DMS53 treated with DMSO at 0.1 percent for 48 hours (cell line): Measurements from ENCODE around the gene PARD6G.

ENCODE experiments used
- DNase-seq: peaks from one replicate; lab custom pipeline; 2025; ENCODE audit not compliant: unreplicated experiment; lab: John Stamatoyannopoulos, UW

PARD6G gene

DNA sequence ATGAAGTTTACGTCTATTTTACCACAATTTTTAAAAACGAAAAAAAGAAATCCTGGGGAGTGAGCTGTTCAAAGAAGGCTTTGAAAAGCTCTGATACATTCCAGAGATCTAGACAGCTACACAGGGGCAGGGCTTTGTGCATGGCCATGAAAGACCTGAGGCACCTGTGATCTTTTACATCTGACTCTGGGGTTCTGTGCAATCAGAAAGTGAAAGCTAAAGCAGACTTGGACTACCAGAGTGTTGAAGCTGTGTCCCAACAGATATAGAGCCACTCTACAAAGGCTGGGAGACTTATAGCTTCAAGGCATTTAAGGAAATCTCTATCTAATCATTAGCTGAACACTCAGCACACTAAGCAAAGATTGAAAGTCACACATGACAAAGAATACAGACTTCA is 34.1 kb downstream of the PARD6G start:
- DNase-seq: no peak

DNA sequence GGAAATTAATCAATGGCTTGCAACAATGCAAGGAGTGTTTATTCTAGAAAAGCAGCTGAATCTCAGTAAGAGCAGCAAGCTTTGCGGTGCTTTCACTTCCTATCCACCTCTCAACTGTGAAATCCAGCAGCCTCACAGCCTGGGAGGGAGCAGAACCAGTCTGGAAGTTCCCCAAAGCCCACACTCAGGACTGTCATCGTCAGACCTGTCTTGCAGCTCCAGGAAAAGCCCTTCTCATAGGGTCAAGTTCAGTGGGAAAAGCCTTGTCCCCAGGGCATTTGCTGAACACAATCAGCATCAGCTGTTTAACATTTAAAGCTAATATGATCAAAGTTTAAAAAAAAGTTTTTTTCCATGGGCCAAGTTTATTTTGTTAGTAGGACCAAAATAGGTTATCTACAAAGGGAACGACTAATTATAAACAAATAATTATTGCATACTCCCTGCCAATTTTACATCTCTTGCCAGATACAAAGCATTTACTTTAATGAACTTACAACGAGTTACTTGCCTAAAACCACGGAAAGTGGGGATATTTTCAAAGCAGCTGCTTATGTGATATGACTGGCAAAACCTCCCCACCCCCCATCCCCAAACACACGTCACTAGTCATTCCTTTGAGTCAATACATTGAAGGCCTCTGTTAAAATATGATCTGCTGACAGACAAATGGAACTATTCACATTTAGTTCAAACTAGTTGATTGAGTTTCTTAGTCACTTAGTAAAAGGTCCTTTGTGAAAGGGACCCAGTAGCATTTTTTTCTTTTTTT is 36.8 kb downstream of the PARD6G start:
- no peak for DNase-seq

DNA sequence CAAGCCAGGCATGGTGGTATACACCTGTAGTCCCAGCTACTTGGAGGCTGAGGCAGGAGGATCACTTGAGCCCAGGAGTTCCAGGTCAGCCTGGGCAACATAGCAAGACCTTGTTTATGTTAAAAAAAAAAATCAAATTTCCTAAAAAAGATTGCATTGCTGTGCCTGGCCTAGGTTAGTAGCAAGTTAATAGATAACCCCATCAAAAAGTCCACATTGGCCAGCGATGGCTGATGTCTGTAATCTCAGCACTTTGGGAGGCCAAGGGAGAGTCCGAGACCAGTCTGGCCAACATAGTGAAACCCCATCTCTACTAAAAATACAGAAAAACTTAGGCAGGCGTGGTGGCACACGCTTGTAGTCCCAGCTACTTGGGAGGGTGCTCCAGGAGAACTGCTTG is 38.7 kb downstream of the PARD6G start:
- DNase-seq: no peak

DNA sequence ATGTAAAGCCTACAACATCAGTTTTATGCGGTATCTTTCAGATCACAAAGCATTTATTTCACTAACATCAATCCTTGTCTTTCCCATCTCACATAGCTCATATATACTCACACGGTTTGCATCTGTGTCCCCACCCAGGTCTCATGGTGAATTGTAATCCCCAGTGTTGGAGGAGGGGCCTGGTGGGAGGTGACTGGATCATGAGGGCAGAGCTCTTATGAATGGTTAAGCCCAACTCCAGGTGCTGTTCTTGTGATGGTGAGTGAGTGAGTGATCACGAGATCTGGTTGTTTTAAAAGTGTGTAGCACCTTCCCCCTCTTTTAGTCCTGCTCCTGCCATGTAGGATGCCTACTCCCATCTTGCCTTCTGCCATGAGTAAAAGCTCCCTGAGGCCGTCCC is 42.0 kb downstream of the PARD6G start:
- DNase-seq: no peak

DNA sequence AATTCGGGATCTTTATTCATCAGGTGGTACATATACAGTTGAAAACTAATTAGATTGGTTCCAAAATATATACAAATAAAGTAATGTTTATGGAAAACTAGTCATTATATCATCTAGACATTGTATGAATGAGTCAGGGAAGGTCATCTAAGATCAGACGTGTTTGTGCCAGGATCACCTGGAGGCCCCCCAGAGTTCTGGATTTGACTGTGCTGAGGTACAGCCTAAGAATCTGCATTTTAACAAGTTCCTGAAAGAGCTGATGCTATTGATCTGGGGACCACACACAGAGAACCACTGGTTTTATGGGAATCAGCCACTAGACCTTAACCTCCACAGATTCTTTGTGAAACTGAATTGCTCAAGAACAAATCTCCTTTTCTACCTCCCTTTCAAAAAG is 43.2 kb downstream of the PARD6G start:
- no peak for DNase-seq

DNA sequence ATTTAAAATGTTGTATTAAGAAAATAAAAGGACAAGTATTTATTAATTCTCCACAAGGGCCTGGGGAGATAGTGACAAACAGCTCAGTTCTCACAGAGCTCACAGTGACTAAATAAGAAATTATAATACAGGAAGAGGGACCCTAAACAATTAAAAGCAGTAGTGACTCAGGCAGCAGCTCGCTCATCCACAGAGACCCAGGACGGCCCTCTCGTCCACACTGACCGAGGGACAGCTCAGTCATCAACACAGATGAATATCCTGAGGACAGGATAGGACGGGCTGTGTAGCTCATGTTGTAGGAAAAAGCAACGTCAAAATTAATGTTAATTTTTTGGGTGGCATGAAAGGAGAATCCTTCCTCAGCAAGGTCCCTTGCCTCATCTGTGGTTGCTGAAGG is 44.1 kb downstream of the PARD6G start:
- DNase-seq: no peak

DNA sequence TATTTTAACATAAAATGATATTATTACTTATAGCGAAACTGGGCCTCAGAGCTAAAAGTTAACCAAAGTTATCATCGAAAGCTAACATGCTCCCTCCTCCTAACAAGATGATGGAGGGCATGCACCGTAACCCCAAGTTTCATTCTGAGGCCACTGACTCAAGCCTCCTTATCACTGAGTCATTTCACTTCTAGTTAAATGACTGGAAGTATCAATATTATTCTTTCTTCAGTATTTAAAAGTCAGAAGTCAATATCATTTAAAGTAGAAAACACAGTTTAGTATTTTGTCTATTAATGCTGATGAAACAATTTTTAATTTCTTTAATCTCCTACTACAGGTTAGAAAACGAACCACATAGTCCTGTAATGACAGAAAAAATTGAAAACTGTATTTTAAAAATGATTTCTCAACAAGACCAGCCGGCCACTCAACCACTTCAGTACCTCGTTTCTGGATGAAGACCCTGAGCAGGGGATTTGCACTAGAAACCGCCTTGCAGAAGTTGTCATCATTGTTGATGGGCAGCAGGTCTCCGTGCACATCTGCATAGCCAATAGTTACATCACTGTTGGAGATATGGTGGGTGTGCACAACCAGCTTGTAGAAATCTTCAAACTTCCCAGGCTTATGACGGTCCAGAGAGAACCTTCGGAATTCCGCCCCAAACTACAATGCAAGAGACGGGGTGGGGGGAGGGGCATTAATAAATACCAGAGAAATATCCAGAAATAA is 44.9 kb downstream of the PARD6G start:
- DNase-seq: no peak

DNA sequence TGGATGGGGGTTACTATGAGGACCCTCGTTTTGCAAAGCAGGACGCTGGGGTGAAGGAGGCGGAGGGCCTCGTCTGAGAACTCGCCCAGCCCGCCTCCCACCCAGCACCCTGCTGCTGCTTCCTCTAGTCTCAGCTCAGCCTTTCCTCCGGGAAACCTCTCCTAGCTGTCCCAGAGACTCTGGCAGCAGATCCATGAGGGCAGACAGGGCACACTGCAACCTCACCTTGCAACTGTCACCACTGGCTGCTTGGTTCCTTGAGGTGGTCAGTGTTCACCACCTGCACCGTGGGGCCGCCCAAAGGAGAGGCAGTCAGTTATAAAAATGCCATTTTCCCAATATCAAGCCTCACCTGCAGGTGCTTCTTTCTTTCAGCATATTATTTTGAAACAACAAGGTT is 45.6 kb downstream of the PARD6G start:
- DNase-seq: no peak

DNA sequence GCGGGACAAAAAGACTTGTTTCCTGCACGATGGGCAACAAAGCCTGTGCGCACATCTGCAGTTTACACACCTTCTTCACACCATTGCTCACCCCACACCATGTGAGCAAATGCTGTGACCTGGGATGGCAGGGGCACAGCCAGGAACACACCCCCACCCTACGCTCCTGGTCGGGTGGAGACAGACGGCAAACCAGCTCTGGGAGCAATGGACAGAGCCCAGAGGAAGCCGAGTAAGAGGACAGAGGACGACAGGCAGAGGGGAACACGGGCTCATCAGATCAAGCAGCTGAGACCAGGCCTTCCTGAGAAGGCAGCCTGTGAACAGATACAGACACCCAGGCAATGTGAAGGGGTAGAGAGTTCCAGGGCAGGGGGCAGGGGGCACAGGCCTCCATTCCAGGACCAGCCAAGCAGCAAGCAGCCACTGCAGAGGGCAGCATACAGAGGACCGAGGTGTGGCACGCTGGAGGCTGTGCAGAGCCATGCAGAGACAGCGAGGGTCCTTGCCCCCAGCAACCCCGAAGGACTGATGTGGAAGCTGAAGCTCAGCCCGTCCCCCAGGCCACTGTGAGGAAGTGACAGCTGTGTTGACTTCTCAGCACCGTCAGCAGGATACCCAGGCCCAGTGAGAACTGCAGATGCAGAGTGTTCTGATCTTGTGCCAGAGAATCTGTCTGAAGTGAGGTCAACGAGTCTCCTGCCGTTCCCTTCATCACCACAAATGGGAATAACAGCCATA is 46.2 kb downstream of the PARD6G start:
- no peak for DNase-seq

DNA sequence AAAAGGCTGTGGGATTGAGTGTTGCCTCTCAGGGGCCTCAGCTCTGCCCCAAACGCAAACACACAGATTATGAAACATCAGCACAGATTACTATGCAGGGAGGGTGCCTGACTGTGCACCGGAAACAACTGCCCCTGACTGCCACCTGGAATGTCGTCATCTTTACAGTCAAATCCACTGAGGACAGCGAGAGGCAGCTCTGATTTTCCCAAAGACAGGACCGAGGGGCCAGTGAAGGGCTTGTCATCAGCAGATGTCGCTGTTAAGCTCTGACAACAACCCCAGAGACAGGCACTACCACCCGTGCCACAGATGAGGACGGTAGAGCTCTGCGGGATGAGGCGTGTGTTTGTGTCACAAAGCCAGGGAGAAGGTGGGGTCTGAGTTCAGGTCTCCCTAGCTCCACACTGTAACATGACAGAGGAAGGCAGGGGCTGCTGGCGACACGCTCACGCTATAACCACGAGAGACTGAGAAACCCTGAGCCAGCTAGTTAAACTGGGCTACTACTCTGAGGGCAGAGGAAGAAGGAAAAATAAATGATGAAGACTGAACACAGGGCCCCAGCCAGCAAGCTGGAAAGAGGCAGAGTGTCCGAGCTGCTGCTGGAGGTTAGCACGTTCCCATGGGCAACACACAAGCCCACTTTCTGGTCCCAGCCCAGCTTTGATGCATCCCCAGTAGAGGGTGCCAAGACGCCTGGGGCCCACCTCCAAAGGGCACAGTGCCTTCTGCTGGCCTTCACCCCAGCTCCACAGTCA is 47.0 kb downstream of the PARD6G start:
- DNase-seq: peak; percentile 74

DNA sequence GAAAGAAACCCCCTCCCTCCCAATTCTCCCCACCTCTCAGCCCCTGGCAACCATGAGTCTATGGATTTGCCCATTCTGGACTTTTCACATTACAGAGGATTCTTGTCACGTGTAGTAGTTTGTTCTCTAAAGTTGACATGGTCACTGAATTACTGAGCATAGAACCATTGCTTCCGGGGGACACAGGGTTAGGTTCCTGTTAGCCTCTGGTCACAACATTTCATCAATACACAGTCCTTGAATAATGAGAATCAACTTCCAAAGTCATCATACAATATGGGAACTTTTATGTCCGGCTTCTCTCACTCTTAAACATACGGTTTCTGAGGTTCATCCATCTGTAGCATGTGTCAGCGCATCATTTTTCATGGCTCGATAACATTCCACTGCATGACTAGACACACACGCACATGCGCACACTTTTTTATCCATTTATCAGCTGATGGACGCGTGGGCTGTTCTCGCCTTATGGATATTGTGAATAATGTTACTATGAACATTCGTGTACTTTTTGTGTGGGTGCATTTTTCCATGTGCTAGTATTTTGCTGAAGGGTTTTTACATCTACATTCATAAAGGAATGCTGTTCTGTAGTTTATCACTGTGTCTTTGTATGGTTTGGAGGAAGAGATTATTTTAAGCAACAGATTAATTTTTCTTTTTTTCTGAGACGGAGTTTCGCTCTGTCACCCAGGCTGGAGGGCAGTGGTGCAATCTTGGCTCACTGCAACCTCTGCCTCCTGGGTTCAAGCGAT is 48.1 kb downstream of the PARD6G start:
- no peak for DNase-seq

DNA sequence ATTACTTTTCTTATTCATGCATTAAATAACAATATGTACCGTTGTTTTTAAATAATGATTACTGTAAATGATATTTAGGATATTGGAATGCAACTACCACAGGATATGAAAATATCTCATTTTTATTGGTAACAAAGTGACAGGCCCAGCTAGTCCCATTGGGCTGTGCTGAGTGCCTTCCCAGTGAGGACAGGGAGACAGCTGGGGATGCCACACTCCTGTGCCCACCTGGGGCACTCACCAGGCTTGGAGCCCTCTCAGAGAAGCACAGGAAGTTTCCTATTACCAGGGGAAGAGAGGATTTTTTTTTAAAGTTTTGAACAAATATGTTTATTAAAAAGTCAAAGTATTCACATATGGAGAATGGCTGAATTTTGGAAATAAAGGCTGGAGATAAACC is 48.9 kb downstream of the PARD6G start:
- DNase-seq: no peak

DNA sequence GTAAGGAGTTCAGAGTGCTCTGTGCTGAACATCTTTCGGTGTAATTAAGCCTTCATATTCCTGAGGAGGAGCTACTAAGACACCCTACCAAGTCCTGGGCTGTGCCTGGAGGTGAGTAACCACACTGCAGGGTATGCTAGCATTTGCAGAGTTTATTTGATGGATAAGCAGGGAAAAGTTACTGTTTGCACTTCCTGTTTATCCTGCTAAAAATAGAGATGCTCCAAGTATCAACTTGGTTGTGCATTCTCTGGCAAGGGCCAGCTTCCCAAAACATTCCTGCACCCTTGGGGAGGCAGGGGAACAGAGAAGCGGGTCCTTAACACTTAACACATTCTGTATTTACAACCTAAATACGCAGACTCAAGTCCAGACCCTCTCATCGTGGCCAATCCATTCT is 49.8 kb downstream of the PARD6G start:
- no peak for DNase-seq

DNA sequence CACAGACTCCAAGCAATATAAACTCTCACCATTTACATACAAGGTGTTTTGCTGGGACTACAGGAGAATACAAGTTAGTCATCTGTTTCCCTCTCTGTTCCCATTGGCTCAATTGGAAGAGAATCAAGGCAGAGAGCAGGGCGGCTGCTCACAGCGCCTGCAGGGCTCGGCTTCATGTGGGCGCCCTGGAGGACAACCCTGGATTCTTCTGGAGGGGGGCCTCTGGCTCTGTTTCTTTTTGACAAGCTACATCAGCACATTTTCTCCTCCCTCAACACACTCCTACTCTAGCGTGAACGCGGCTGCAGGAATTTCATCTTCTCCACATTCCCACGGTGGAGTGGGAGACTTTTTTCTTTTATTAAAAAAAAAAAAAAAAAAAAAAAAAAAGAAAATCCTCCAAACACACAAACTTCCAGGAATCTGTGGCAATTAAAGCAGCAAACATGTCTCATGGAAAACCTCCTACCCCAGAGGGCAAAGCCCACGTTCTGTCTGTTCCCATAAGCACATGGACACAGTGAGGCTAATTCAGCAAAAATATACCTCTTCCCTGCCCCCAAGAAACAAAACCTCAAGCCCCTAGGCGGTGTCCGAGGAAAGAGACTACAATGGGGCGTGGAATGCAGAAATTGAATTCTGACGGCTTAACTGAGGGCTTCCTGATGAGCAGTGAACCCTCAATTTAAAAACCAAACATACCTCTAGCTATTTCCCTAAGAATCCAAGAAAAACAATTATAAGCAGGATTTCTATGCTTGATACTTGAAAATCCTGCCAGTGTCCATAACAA is 50.6 kb downstream of the PARD6G start:
- DNase-seq: no peak

DNA sequence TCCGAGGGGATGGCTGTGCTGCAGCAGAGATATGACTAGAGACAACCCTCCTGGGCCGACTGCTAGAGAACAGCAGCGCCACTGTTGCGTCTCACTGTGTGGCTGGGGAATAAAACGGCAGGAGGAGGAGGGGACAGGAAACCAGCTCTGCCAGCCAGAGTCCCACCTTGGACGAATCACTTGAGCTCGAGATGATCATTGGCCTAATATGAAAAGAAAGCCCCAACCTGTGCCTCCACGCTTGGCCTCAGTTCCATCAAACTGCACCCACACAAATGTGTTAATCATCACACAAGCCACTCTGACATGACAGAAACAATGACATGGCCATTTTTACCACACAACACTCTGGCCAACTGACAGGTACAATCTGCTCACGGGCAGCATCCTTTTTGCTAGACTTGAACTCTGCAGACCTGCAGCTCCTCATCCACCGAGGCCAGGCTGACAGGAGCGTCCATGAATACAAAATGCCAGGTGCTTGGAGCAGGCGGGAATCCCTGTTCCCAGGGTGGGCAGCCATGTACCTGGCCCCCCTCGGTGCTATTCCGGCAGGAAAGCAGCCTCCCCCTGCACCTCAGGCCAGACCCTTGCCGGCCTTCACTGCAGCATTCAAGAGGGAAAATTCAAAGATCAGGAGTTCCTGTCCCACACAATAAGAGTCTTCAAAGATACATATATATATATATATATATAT is 52.3 kb downstream of the PARD6G start:
- DNase-seq: no peak

DNA sequence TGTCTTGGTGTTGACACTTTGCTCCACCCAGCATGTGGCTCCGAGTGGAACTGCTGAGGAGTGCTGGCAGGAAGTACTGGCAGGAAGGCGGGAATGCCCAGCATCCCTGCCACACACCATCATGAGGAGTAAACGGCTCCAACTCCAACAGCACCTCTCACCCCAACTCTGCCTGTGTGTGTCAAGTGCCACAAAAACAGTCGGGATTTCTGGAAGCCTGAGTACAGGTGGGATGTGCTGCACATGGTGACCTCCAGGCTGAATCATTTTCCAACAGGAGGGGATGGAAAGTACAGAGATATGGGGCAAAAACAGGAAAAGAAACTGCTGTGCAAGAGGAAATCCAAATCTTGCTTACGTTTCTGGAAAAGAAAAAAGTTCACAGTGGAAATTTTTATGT is 53.6 kb downstream of the PARD6G start:
- no peak for DNase-seq

DNA sequence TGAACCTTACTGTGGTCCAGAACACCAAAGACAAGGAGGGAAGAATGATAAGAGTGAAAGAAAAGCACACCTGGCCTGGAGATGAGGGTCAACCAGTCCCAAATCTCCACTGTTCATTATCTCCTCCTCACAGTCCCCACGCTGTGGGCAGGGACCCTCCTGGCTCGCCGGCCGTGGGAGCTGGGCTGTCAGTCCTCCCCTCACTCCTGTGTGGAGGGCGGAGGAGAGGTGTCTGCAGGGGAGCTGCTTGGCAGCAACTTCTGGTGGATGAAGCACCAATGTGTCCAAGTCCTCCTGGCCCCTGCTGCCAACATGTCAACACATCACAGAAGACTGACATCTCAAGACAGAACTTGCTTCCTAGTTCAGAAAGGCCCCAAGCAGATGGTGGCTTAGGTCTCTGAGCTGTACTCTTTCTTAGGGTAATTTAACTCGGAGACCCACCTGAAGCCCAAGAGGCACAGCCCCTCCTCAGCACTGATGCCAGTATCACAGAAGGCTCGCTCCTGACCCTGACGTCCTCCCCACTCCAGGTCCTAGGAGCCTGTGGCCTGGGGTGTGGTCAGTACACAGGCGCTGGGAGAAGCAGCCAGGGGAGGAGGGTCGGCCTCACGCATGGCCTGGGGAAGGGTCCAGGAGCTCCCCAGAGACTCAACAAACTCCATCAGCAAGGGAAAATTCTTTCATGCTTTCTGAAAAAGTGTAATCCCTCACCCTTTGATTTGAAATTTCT is 54.5 kb downstream of the PARD6G start:
- no peak for DNase-seq

DNA sequence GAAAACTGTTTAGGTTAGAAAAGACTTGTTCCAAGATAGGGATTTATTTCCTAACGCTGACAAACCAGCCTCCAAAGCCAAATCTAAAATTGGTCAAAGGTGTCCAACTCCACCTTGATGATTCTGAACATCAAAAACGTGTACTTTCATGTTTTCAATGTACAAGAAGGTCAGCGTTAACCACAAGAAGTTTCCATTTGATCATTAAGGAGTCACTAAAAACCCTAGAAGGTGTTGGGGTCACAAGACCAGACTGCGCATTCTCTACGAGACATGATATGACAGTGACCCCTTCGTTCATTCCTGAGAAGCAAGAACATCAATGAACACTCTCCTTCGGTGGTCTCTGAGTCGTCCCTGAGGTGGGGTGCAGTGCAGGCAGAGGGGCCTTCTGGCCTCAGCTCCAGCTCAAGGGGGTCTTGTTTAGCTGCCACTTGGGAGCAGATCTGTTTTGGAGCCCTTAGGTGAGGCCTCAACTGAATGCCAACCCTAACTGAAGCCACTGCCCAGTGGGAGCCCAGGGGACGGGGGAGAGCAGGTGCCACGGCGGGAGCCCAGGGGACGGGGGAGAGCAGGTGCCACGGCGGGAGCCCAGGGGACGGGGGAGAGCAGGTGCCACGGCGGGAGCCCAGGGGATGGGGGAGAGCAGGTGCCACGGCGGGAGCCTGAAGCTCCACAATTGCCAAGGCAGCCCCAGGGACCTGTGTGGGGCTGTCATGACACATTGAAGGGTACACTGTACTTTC is 55.2 kb downstream of the PARD6G start:
- no peak for DNase-seq
